SK-N-SH treated with all-trans-retinoic acid at 6 μM for 48 hours (cell line): Measurements from ENCODE around the gene ZNF423.

Experiments used
- ATAC-seq: fragments of 200-7000 bp; cut with Tn5 transposase; 3 replicates; pipeline ENCODE4 v1.9.1; 2020; ENCODE audit warnings: mild to moderate bottlenecking, moderate library complexity
- ARNTL ChIP-seq: fragments of 450-650 bp; formaldehyde crosslinking; IDR thresholded peaks from 2 replicates; pipeline ENCODE4 v1.5.0; 2020; ENCODE audit warnings: low read depth, mild to moderate bottlenecking, moderate library complexity, borderline replicate concordance
- BACH2 ChIP-seq: fragments of 250-450 bp; sonication (Bioruptor Pico); IDR thresholded peaks from 2 replicates; pipeline ENCODE4 v1.9.0; 2021; ENCODE audit warnings: mild to moderate bottlenecking, borderline replicate concordance
- CREB5 ChIP-seq: fragments of 250-450 bp; sonication (Bioruptor Pico); IDR thresholded peaks from 2 replicates; pipeline ENCODE4 v1.5.1; 2020; ENCODE audit warnings: low read depth, mild to moderate bottlenecking, moderate library complexity
- CSDC2 ChIP-seq: fragments of 250-450 bp; sonication (Bioruptor Pico); IDR thresholded peaks from 2 replicates; pipeline ENCODE4 v1.5.0; 2020; ENCODE audit warnings: mild to moderate bottlenecking, moderate library complexity
- ESRRG ChIP-seq: fragments of 250-450 bp; sonication (Bioruptor Pico); IDR thresholded peaks from 2 replicates; pipeline ENCODE4 v1.6.1; 2021; ENCODE audit warnings: mild to moderate bottlenecking
- GLIS3 ChIP-seq: fragments of 250-450 bp; sonication (Bioruptor Pico); IDR thresholded peaks from 2 replicates; pipeline ENCODE4 v1.5.0; 2020; ENCODE audit warnings: mild to moderate bottlenecking, moderate library complexity
- ISL1 ChIP-seq: fragments of 250-450 bp; sonication (Bioruptor Pico); IDR thresholded peaks from 2 replicates; pipeline ENCODE4 v2.1.2; 2022; ENCODE audit warnings: mild to moderate bottlenecking, moderate library complexity
- OSR1 ChIP-seq: fragments of 250-450 bp; sonication (Bioruptor Pico); IDR thresholded peaks from 2 replicates; pipeline ENCODE4 v1.8.0; 2022; ENCODE audit warnings: moderate library complexity, mild to moderate bottlenecking, inconsistent platforms
- PATZ1 ChIP-seq: fragments of 250-450 bp; sonication (Bioruptor Pico); IDR thresholded peaks from 2 replicates; pipeline ENCODE4 v1.8.0; 2020; ENCODE audit warnings: mild to moderate bottlenecking, moderate library complexity, borderline replicate concordance
- POU6F1 ChIP-seq: fragments of 250-450 bp; sonication (Bioruptor Pico); IDR thresholded peaks from 2 replicates; pipeline ENCODE4 v1.8.0; 2021; ENCODE audit warnings: low read depth, mild to moderate bottlenecking, moderate library complexity, borderline replicate concordance
- RARB ChIP-seq: fragments of 250-450 bp; sonication (Bioruptor Pico); IDR thresholded peaks from 2 replicates; pipeline ENCODE4 v1.8.0; 2021; ENCODE audit warnings: mild to moderate bottlenecking, moderate library complexity
- SNAI2 ChIP-seq: fragments of 250-450 bp; sonication (Bioruptor Pico); IDR thresholded peaks from 2 replicates; pipeline ENCODE4 v1.5.0; 2020; ENCODE audit warnings: mild to moderate bottlenecking, moderate library complexity
- TCF4 ChIP-seq: fragments of 250-450 bp; sonication (Bioruptor Pico); IDR thresholded peaks from 2 replicates; pipeline ENCODE4 v1.8.0; 2021; ENCODE audit warnings: mild to moderate bottlenecking, moderate library complexity, borderline replicate concordance
- TOX ChIP-seq: fragments of 250-450 bp; sonication (Bioruptor Pico); IDR thresholded peaks from 2 replicates; pipeline ENCODE4 v1.8.0; 2021; ENCODE audit warnings: mild to moderate bottlenecking, moderate library complexity, borderline replicate concordance
- TSHZ2 ChIP-seq: fragments of 250-450 bp; sonication (Bioruptor Pico); IDR thresholded peaks from 2 replicates; pipeline ENCODE4 v1.5.0; 2020; ENCODE audit warnings: mild to moderate bottlenecking, moderate library complexity
- ZC3H10 ChIP-seq: fragments of 250-450 bp; sonication (Bioruptor Pico); IDR thresholded peaks from 2 replicates; pipeline ENCODE4 v1.5.1; 2021; ENCODE audit warnings: mild to moderate bottlenecking, moderate library complexity
- ZFP3 ChIP-seq: fragments of 250-450 bp; sonication (Bioruptor Pico); IDR thresholded peaks from 2 replicates; pipeline ENCODE4 v1.5.0; 2020; ENCODE audit warnings: mild to moderate bottlenecking, moderate library complexity
- ZFP30 ChIP-seq: fragments of 450-650 bp; formaldehyde crosslinking; IDR thresholded peaks from 2 replicates; pipeline ENCODE4 v1.5.0; 2022; ENCODE audit warnings: mild to moderate bottlenecking, moderate library complexity
- ZNF565 ChIP-seq: fragments of 450-650 bp; formaldehyde crosslinking; conservative IDR thresholded peaks from 2 replicates; pipeline ENCODE4 v1.5.0; 2020; ENCODE audit warnings: low read depth, mild to moderate bottlenecking, moderate library complexity
- ZNF70 ChIP-seq: fragments of 450-650 bp; formaldehyde crosslinking; IDR thresholded peaks from 2 replicates; pipeline ENCODE4 v1.5.0; 2020; ENCODE audit warnings: mild to moderate bottlenecking, moderate library complexity
- ZNF8 ChIP-seq: fragments of 450-650 bp; formaldehyde crosslinking; IDR thresholded peaks from 2 replicates; pipeline ENCODE4 v1.5.0; 2020; ENCODE audit warnings: mild to moderate bottlenecking, moderate library complexity

Gene ZNF423

GRCh38 chr16:49455181-49455990 lies 400.5 kb downstream of the ZNF423 start:
- TF ChIP-seq ZNF8 (no peak), ZC3H10 (CRISPR knock-in tag) (no peak), ZNF70 (CRISPR knock-in tag) (no peak), ZNF565 (CRISPR knock-in tag) (no peak), POU6F1 (CRISPR knock-in tag) (no peak), ARNTL (CRISPR knock-in tag) (no peak), TCF4 (no peak), ZFP3 (CRISPR knock-in tag) (no peak), CSDC2 (CRISPR knock-in tag) (no peak), ESRRG (no peak), SNAI2 (no peak), BACH2 (CRISPR knock-in tag) (no peak), PATZ1 (CRISPR knock-in tag) (no peak), GLIS3 (CRISPR knock-in tag) (no peak), ISL1 (CRISPR knock-in tag) (no peak)
- no peak for ATAC-seq

GRCh38 chr16:49454426-49455180 lies 401.3 kb downstream of the ZNF423 start:
- TF ChIP-seq CREB5 (CRISPR knock-in tag) (no peak), ZFP30 (CRISPR knock-in tag) (no peak), ISL1 (CRISPR knock-in tag) (no peak), CSDC2 (CRISPR knock-in tag) (no peak), TCF4 (no peak), TSHZ2 (CRISPR knock-in tag) (no peak), ZNF70 (CRISPR knock-in tag) (no peak), POU6F1 (CRISPR knock-in tag) (no peak), ZC3H10 (CRISPR knock-in tag) (no peak), SNAI2 (no peak), TOX (no peak), RARB (CRISPR knock-in tag) (no peak), GLIS3 (CRISPR knock-in tag) (no peak), ZNF565 (CRISPR knock-in tag) (no peak), OSR1 (no peak)
- TF ChIP-seq, all 23 proteins: peak for 0

More at GRCh38 chr16:49454426-49455180, 401.3 kb downstream of the ZNF423 start:
- ATAC-seq, result no peak
